Esophagus muscularis mucosa (tissue), 4 donors: ENCODE results near the gene DOK7. TPM values are rescaled to one million over a fixed set of nuclear protein-coding genes. Genes with fewer than 3 reads are reported as not detected.

Source experiments
- DNase-seq: peaks from one replicate; pipeline ENCODE4 v3.0.0-alpha.2; 2017; ENCODE audit errors: extremely low spot score
- H3K27ac ChIP-seq, 4 donors: fragments of 200-600 bp; sonication (generic); replicated peaks in 1 of 4; 1 replicate in 3 of 4; 2 replicates in 1 of 4; pipeline ENCODE4 v1.5.1; 2016 to 2019; ENCODE audit warnings: mild to moderate bottlenecking in 1 of 4
- H3K27me3 ChIP-seq, 4 donors: fragments of 200-600 bp; sonication (generic); one replicate each; pipeline versions ENCODE4 v1.5.1 to v1.6.0; 2016 to 2019
- H3K36me3 ChIP-seq, 4 donors: fragments of 200-600 bp; sonication (generic); one replicate each; pipeline ENCODE4 v1.5.1; 2016 to 2019
- H3K4me1 ChIP-seq, 4 donors: fragments of 200-600 bp; sonication (generic); one replicate each; pipeline ENCODE4 v1.5.1; 2016 to 2019
- H3K4me3 ChIP-seq, 4 donors: fragments of 200-600 bp; sonication (generic); 1 replicate in 2 of 4; 2 replicates in 2 of 4; pipeline ENCODE4 v1.5.1; 2016 to 2019; ENCODE audit warnings: mild to moderate bottlenecking in 4 of 4, moderate library complexity in 1 of 4
- H3K9me3 ChIP-seq, 4 donors: fragments of 200-600 bp; sonication (generic); 1 replicate in 3 of 4; 2 replicates in 1 of 4; pipeline ENCODE4 v1.5.1; 2016 to 2019
- CTCF ChIP-seq, 3 experiments: fragments of 200-600 bp in 2 of 3; fragments of 450-650 bp in 1 of 3; sonication (generic) in 2 of 3; IDR thresholded peaks; one replicate each; pipeline ENCODE4 v1.5.1; 2017 to 2019; ENCODE audit warnings: antibody characterized with exemption in 3 of 3, mild to moderate bottlenecking in 2 of 3, moderate library complexity in 1 of 3
- EP300 ChIP-seq: sonication (generic); formaldehyde crosslinking; IDR thresholded peaks from one replicate; pipeline ENCODE4 v1.6.1; 2017; ENCODE audit warnings: antibody characterized with exemption
- POLR2A ChIP-seq: fragments of 450-650 bp; IDR thresholded peaks from one replicate; pipeline ENCODE4 v1.6.1; 2017; ENCODE audit warnings: antibody characterized with exemption, moderate library complexity, mild to moderate bottlenecking, low read depth
- POLR2AphosphoS5 ChIP-seq, 2 donors: sonication (generic); formaldehyde crosslinking; IDR thresholded peaks; one replicate each; pipeline ENCODE4 v1.6.1; 2017; ENCODE audit warnings: antibody characterized with exemption in 2 of 2
- WGBS: methylation state at CpG from one replicate; pipeline ENCODE4 v1.1.5; 2018; 5-methylcytosine and 5-hydroxymethylcytosine counted together
- intact Hi-C: fragments of 100-400 bp; cut with DNase I; formaldehyde crosslinking; loops from one replicate; pipeline ENCODE4 v1.15.1; 2023
- total RNA-seq, 4 donors: library from RNA; depleted of rRNA; stranded (reverse); fragments of >200 nt; gene quantifications; one replicate each; pipeline versions ENCODE4 v1.1.0 to v1.2.1, GENCODE V29; 2016

DOK7 gene
- total RNA-seq, 4 donors from 2014 or later, result 0.50 to 1.7 (median 1.4) TPM

- no peak for DNase-seq
- H3K36me3 ChIP-seq, result peaks cover 0 to 13% (median 4%) of the 10 kb centered on the region in 4 donors
- peaks cover 0 to 8% (median 4%) of the 10 kb centered on the region in 4 donors for H3K4me1 ChIP-seq
- no peak overlapping the region for H3K27ac ChIP-seq
- H3K27me3 ChIP-seq, result peaks cover 0 to 4% (median 0%) of the 10 kb centered on the region in 4 donors
- no peaks in the 10 kb centered on the region for H3K9me3 ChIP-seq
- no CpG with 5 or more reads among the region's 9 CpGs for WGBS
- intact Hi-C loops, result no loop called here
- H3K4me3 ChIP-seq, result no peak overlapping the region
- no peak for TF ChIP-seq POLR2A
- no peak for TF ChIP-seq EP300
- TF ChIP-seq CTCF (IDR thresholded peaks at IDR 0.05), result no peak
- TF ChIP-seq POLR2AphosphoS5 (IDR thresholded peaks at IDR 0.05), result no peak
Observed at GRCh38 chr4:3437582-3437936, 25.5 kb upstream of the DOK7 start.

GRCh38 chr4:3437998-3438846 is 24.9 kb upstream of the DOK7 start:
- DNase-seq, result no peak
- Histone ChIP-seq H3K4me1 (peaks cover 0 to 13% (median 7%) of the 10 kb centered on the region in 4 donors), H3K27ac (no peak overlapping the region), H3K9me3 (no peaks in the 10 kb centered on the region), H3K27me3 (peaks cover 0 to 11% (median 0%) of the 10 kb centered on the region in 4 donors), H3K36me3 (peaks cover 0 to 7% (median under 1%) of the 10 kb centered on the region in 4 donors), H3K4me3 (no peak overlapping the region)
- WGBS, result 90% methylated on average over 12 of the region's 28 CpGs
- no peak for TF ChIP-seq EP300
- TF ChIP-seq POLR2AphosphoS5 (IDR thresholded peaks at IDR 0.05), result no peak
- TF ChIP-seq POLR2A, result no peak
- no peak for TF ChIP-seq CTCF (IDR thresholded peaks at IDR 0.05)
- intact Hi-C loops, result no loop called here

- 88% methylated on average over 7 of the region's 10 CpGs for WGBS
- no peak for TF ChIP-seq POLR2A
- no peak for TF ChIP-seq EP300
- TF ChIP-seq POLR2AphosphoS5 (IDR thresholded peaks at IDR 0.05), result no peak
- TF ChIP-seq CTCF (IDR thresholded peaks at IDR 0.05), result no peak
- DNase-seq, result no peak
- H3K27ac ChIP-seq, result no peak overlapping the region
- intact Hi-C loops, result no loop called here
- peaks cover 0 to under 1% (median 0%) of the 10 kb centered on the region in 4 donors for H3K36me3 ChIP-seq
- H3K9me3 ChIP-seq, result peaks cover 0 to 4% (median 0%) of the 10 kb centered on the region in 4 donors
- H3K4me3 ChIP-seq, result no peak overlapping the region
- peaks cover 0 to 17% (median 0%) of the 10 kb centered on the region in 4 donors for H3K27me3 ChIP-seq
- peaks cover 0 to 19% (median 13%) of the 10 kb centered on the region in 4 donors for H3K4me1 ChIP-seq
Observed at GRCh38 chr4:3438847-3439180, 24.3 kb upstream of the DOK7 start.

- Histone ChIP-seq H3K4me3 (no peak overlapping the region), H3K27me3 (peaks cover 0 to 18% (median 0%) of the 10 kb centered on the region in 4 donors), H3K9me3 (peaks cover 0 to 5% (median 0%) of the 10 kb centered on the region in 4 donors), H3K36me3 (no peaks in the 10 kb centered on the region), H3K27ac (no peak overlapping the region), H3K4me1 (peaks cover 0 to 20% (median 13%) of the 10 kb centered on the region in 4 donors)
- WGBS, result 94% methylated on average over 14 of the region's 16 CpGs
- DNase-seq, result no peak
- TF ChIP-seq POLR2AphosphoS5 (IDR thresholded peaks at IDR 0.05) (no peak), CTCF (IDR thresholded peaks at IDR 0.05) (no peak), EP300 (no peak), POLR2A (no peak)
- intact Hi-C loops, result no loop called here
Observed at GRCh38 chr4:3439391-3439790, 23.7 kb upstream of the DOK7 start.
